Measurements from ENCODE around the gene COQ8B.

DNA sequence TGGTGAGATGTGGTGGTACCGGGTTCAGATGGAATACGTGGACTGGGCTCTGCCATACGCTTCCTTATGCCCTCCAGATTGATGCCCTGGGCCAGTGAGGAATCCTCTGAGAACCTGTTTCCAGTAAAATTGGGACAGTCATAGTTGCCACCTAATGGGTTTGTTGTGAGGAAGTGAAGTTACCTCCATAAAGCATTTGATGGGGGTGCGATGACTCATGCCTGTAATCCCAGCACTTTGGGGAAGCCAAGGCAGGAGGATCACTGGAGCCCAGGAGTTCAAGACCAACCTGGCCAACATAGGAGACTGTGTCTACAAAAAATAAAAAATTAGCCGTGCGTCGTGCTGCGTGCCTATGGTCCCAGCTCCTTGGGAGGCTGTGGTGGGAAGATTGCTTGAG lies 39.1 kb upstream of the COQ8B start:
- TF ChIP-seq, protein P1, sequence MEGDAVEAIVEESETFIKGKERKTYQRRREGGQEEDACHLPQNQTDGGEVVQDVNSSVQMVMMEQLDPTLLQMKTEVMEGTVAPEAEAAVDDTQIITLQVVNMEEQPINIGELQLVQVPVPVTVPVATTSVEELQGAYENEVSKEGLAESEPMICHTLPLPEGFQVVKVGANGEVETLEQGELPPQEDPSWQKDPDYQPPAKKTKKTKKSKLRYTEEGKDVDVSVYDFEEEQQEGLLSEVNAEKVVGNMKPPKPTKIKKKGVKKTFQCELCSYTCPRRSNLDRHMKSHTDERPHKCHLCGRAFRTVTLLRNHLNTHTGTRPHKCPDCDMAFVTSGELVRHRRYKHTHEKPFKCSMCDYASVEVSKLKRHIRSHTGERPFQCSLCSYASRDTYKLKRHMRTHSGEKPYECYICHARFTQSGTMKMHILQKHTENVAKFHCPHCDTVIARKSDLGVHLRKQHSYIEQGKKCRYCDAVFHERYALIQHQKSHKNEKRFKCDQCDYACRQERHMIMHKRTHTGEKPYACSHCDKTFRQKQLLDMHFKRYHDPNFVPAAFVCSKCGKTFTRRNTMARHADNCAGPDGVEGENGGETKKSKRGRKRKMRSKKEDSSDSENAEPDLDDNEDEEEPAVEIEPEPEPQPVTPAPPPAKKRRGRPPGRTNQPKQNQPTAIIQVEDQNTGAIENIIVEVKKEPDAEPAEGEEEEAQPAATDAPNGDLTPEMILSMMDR (IDR thresholded peaks at IDR 0.05) = no peak
- no peak for TF ChIP-seq POLR2A (IDR thresholded peaks at IDR 0.05)

Data from thyroid gland (tissue), 4 donors.